Activated naive CD8-positive, alpha-beta T cell treated with anti-CD3 and anti-CD28 coated beads for 36 hours (primary cell): Measurements from ENCODE around the gene ZNF813. TPM values are rescaled to one million over a fixed set of nuclear protein-coding genes. Genes with fewer than 3 reads are reported as not detected.
"Not testable (repeated sequence)": the region's sequence is repeated elsewhere in the genome, so short reads cannot be mapped to it uniquely, and the experiment has no call there.

Experiments
- DNase-seq: peaks from one replicate; pipeline ENCODE4 v3.0.0; 2021
- H3K27ac Mint-ChIP-seq: one replicate; pipeline ENCODE4 v1.8.0; 2022; ENCODE audit warnings: mild to moderate bottlenecking, moderate library complexity, mixed read lengths
- H3K27me3 Mint-ChIP-seq: one replicate; pipeline ENCODE4 v1.8.0; 2022; ENCODE audit warnings: mild to moderate bottlenecking, mixed read lengths
- H3K36me3 Mint-ChIP-seq: one replicate; pipeline ENCODE4 v1.8.0; 2021; ENCODE audit warnings: mild to moderate bottlenecking, mixed read lengths
- H3K4me1 Mint-ChIP-seq: one replicate; pipeline ENCODE4 v1.8.0; 2021; ENCODE audit warnings: mixed read lengths
- H3K4me3 Mint-ChIP-seq: one replicate; pipeline ENCODE4 v1.8.0; 2022; ENCODE audit warnings: mild to moderate bottlenecking, moderate library complexity, mixed read lengths
- H3K9me3 Mint-ChIP-seq: one replicate; pipeline ENCODE4 v1.8.0; 2022; ENCODE audit warnings: mixed read lengths
- total RNA-seq, 2 experiments: library from RNA; stranded (reverse); gene quantifications; one replicate each; pipeline ENCODE4 v1.2.3, GENCODE V29; 2021

The ZNF813 gene
- total RNA-seq, 2 experiments from 2014 or later, result 8.3 to 8.6 TPM

GRCh38 chr19:53504885-53505284, 37.4 kb downstream of the ZNF813 start:
- H3K27ac Mint-ChIP-seq, result no peak overlapping the region
- H3K27me3 Mint-ChIP-seq, result peaks cover 31% of the 10 kb centered on the region

GRCh38 chr19:53506728-53507127, 39.2 kb downstream of the ZNF813 start:
- DNase-seq, result no peak

More at GRCh38 chr19:53504885-53505284, 37.4 kb downstream of the ZNF813 start:
- Mint-ChIP-seq H3K9me3 (peaks cover 7% of the 10 kb centered on the region), H3K36me3 (peaks cover 3% of the 10 kb centered on the region), H3K4me1 (no peaks in the 10 kb centered on the region), H3K4me3 (no peak overlapping the region)
- no peak for DNase-seq

GRCh38 chr19:53507523-53508442, 40.2 kb downstream of the ZNF813 start:
- peaks cover 21% of the 10 kb centered on the region for H3K27me3 Mint-ChIP-seq
- H3K4me3 Mint-ChIP-seq, result no peak overlapping the region
- H3K9me3 Mint-ChIP-seq, result peaks cover 2% of the 10 kb centered on the region
- peaks cover 3% of the 10 kb centered on the region for H3K4me1 Mint-ChIP-seq
- peaks cover 3% of the 10 kb centered on the region for H3K36me3 Mint-ChIP-seq
- H3K27ac Mint-ChIP-seq, result no peak overlapping the region
- no peak for DNase-seq

More at GRCh38 chr19:53506728-53507127, 39.2 kb downstream of the ZNF813 start:
- Mint-ChIP-seq H3K27me3 (peaks cover 21% of the 10 kb centered on the region), H3K4me3 (no peak overlapping the region), H3K27ac (no peak overlapping the region), H3K4me1 (peaks cover under 1% of the 10 kb centered on the region), H3K9me3 (peaks cover 4% of the 10 kb centered on the region), H3K36me3 (peaks cover 3% of the 10 kb centered on the region)

- peaks cover 17% of the 10 kb centered on the region for H3K27me3 Mint-ChIP-seq
- H3K36me3 Mint-ChIP-seq, result peaks cover 3% of the 10 kb centered on the region
- H3K27ac Mint-ChIP-seq, result no peak overlapping the region
- H3K4me1 Mint-ChIP-seq, result peaks cover 3% of the 10 kb centered on the region
- H3K9me3 Mint-ChIP-seq, result peaks cover 2% of the 10 kb centered on the region
- H3K4me3 Mint-ChIP-seq, result no peak overlapping the region
- DNase-seq, result no peak
Observed at GRCh38 chr19:53509443-53509842, 41.9 kb downstream of the ZNF813 start.

GRCh38 chr19:53509845-53510244, 42.3 kb downstream of the ZNF813 start:
- no peak for DNase-seq
- peaks cover 3% of the 10 kb centered on the region for H3K4me1 Mint-ChIP-seq
- peaks cover 3% of the 10 kb centered on the region for H3K36me3 Mint-ChIP-seq
- peaks cover 2% of the 10 kb centered on the region for H3K9me3 Mint-ChIP-seq
- no peak overlapping the region for H3K4me3 Mint-ChIP-seq
- H3K27me3 Mint-ChIP-seq, result peaks cover 13% of the 10 kb centered on the region
- H3K27ac Mint-ChIP-seq, result no peak overlapping the region

- no peak overlapping the region for H3K4me3 Mint-ChIP-seq
- no peak overlapping the region for H3K27ac Mint-ChIP-seq
- H3K9me3 Mint-ChIP-seq, result peaks cover 1% of the 10 kb centered on the region
- peaks cover under 1% of the 10 kb centered on the region for H3K36me3 Mint-ChIP-seq
- peaks cover 3% of the 10 kb centered on the region for H3K4me1 Mint-ChIP-seq
- peaks cover 3% of the 10 kb centered on the region for H3K27me3 Mint-ChIP-seq
- no peak for DNase-seq
Observed at GRCh38 chr19:53511357-53511756, 43.8 kb downstream of the ZNF813 start.

- H3K27me3 Mint-ChIP-seq, result no peaks in the 10 kb centered on the region
- no peaks in the 10 kb centered on the region for H3K36me3 Mint-ChIP-seq
- H3K4me1 Mint-ChIP-seq, result peaks cover 3% of the 10 kb centered on the region
- no peak overlapping the region for H3K4me3 Mint-ChIP-seq
- peak; percentile 49 for DNase-seq
- H3K27ac Mint-ChIP-seq, result no peak overlapping the region
- no peaks in the 10 kb centered on the region for H3K9me3 Mint-ChIP-seq
Observed at GRCh38 chr19:53511933-53512374, 44.4 kb downstream of the ZNF813 start.

- H3K4me1 Mint-ChIP-seq, DNase-seq, H3K36me3 Mint-ChIP-seq, H3K4me3 Mint-ChIP-seq, H3K27me3 Mint-ChIP-seq, H3K9me3 Mint-ChIP-seq, H3K27ac Mint-ChIP-seq: not testable (repeated sequence)
Observed at GRCh38 chr19:53515047-53515446, 47.5 kb downstream of the ZNF813 start.

GRCh38 chr19:53517114-53517741, 49.7 kb downstream of the ZNF813 start:
- H3K4me3 Mint-ChIP-seq, result no peak overlapping the region
- peaks cover 9% of the 10 kb centered on the region for H3K9me3 Mint-ChIP-seq
- DNase-seq, result no peak
- H3K27me3 Mint-ChIP-seq, result no peaks in the 10 kb centered on the region
- peaks cover 20% of the 10 kb centered on the region for H3K36me3 Mint-ChIP-seq
- H3K27ac Mint-ChIP-seq, result no peak overlapping the region
- H3K4me1 Mint-ChIP-seq, result peaks cover 8% of the 10 kb centered on the region

GRCh38 chr19:53518121-53518520, 50.6 kb downstream of the ZNF813 start:
- Mint-ChIP-seq H3K4me3 (no peak overlapping the region), H3K36me3 (peaks cover 25% of the 10 kb centered on the region), H3K27ac (no peak overlapping the region), H3K9me3 (peaks cover 9% of the 10 kb centered on the region), H3K4me1 (peaks cover 10% of the 10 kb centered on the region), H3K27me3 (no peaks in the 10 kb centered on the region)
- no peak for DNase-seq

GRCh38 chr19:53518716-53519115, 51.2 kb downstream of the ZNF813 start:
- H3K4me3 Mint-ChIP-seq, result no peak overlapping the region

GRCh38 chr19:53519446-53519845, 51.9 kb downstream of the ZNF813 start:
- H3K9me3 Mint-ChIP-seq, result peaks cover 14% of the 10 kb centered on the region
- no peak for DNase-seq
- peaks cover 39% of the 10 kb centered on the region for H3K36me3 Mint-ChIP-seq
- no peak overlapping the region for H3K4me3 Mint-ChIP-seq
- H3K4me1 Mint-ChIP-seq, result peaks cover 10% of the 10 kb centered on the region
- H3K27ac Mint-ChIP-seq, result no peak overlapping the region
- H3K27me3 Mint-ChIP-seq, result no peaks in the 10 kb centered on the region

More at GRCh38 chr19:53518716-53519115, 51.2 kb downstream of the ZNF813 start:
- DNase-seq, result no peak
- Mint-ChIP-seq H3K4me1 (peaks cover 10% of the 10 kb centered on the region), H3K9me3 (peaks cover 9% of the 10 kb centered on the region), H3K27me3 (no peaks in the 10 kb centered on the region), H3K36me3 (peaks cover 31% of the 10 kb centered on the region), H3K27ac (no peak overlapping the region)

- H3K9me3 Mint-ChIP-seq, result peaks cover 16% of the 10 kb centered on the region
- peak overlapping the region; percentile 94 for H3K27ac Mint-ChIP-seq
- H3K36me3 Mint-ChIP-seq, result peaks cover 43% of the 10 kb centered on the region
- DNase-seq, result no peak
- no peaks in the 10 kb centered on the region for H3K27me3 Mint-ChIP-seq
- H3K4me1 Mint-ChIP-seq, result peaks cover 10% of the 10 kb centered on the region
- peak overlapping the region; percentile 98 for H3K4me3 Mint-ChIP-seq
Observed at GRCh38 chr19:53520163-53520546, 52.6 kb downstream of the ZNF813 start.

- no peaks in the 10 kb centered on the region for H3K27me3 Mint-ChIP-seq
- peaks cover 49% of the 10 kb centered on the region for H3K36me3 Mint-ChIP-seq
- peaks cover 10% of the 10 kb centered on the region for H3K4me1 Mint-ChIP-seq
- peak overlapping the region; percentile 94 for H3K27ac Mint-ChIP-seq
- H3K4me3 Mint-ChIP-seq, result peak overlapping the region; percentile 98
- peak; percentile 87 for DNase-seq
- peaks cover 22% of the 10 kb centered on the region for H3K9me3 Mint-ChIP-seq
Observed at GRCh38 chr19:53520547-53521372, 53.2 kb downstream of the ZNF813 start.
